Right hindlimb (tissue), 1 donor: Measurements from ENCODE around the gene AFF3.
"Not testable (repeated sequence)": the region's sequence is repeated elsewhere in the genome, so short reads cannot be mapped to it uniquely, and the experiment has no call there.

Source experiments
- DNase-seq: peaks from one replicate; pipeline ENCODE4 v3.0.0-alpha.2; 2018

The AFF3 gene

GRCh38 chr2:99957332-99958133 lies 184.9 kb downstream of the AFF3 start:
- DNase-seq, result no peak

GRCh38 chr2:99956232-99957030 lies 186.0 kb downstream of the AFF3 start:
- DNase-seq, result no peak

GRCh38 chr2:99953750-99954149 lies 188.6 kb downstream of the AFF3 start:
- no peak for DNase-seq

GRCh38 chr2:99949963-99950362 lies 192.4 kb downstream of the AFF3 start:
- no peak for DNase-seq

GRCh38 chr2:99949530-99949929 lies 192.9 kb downstream of the AFF3 start:
- no peak for DNase-seq

- DNase-seq, result no peak
Observed at GRCh38 chr2:99948010-99948409, 194.4 kb downstream of the AFF3 start.

GRCh38 chr2:99947366-99947765 lies 195.0 kb downstream of the AFF3 start:
- not testable (repeated sequence) for DNase-seq

GRCh38 chr2:99944019-99944418 lies 198.4 kb downstream of the AFF3 start:
- DNase-seq, result no peak

GRCh38 chr2:99942561-99943347 lies 199.6 kb downstream of the AFF3 start:
- no peak for DNase-seq

- DNase-seq, result peak; percentile 51
Observed at GRCh38 chr2:99940963-99941362, 201.4 kb downstream of the AFF3 start.

GRCh38 chr2:99939135-99939534 lies 203.3 kb downstream of the AFF3 start:
- no peak for DNase-seq

GRCh38 chr2:99938250-99938649 lies 204.1 kb downstream of the AFF3 start:
- DNase-seq, result no peak

- DNase-seq, result no peak
Observed at GRCh38 chr2:99936065-99936464, 206.3 kb downstream of the AFF3 start.

GRCh38 chr2:99935662-99936061 lies 206.7 kb downstream of the AFF3 start:
- no peak for DNase-seq

GRCh38 chr2:99933894-99934650 lies 208.3 kb downstream of the AFF3 start:
- no peak for DNase-seq

- not testable (repeated sequence) for DNase-seq
Observed at GRCh38 chr2:99933491-99933890, 208.9 kb downstream of the AFF3 start.

- no peak for DNase-seq
Observed at GRCh38 chr2:99928470-99929053, 213.8 kb downstream of the AFF3 start.

GRCh38 chr2:99927690-99928207 lies 214.6 kb downstream of the AFF3 start:
- not testable (repeated sequence) for DNase-seq

- no peak for DNase-seq
Observed at GRCh38 chr2:99926986-99927385, 215.4 kb downstream of the AFF3 start.

- no peak for DNase-seq
Observed at GRCh38 chr2:99925960-99926359, 216.4 kb downstream of the AFF3 start.

- no peak for DNase-seq
Observed at GRCh38 chr2:99922664-99923063, 219.7 kb downstream of the AFF3 start.

GRCh38 chr2:99921903-99922302 lies 220.5 kb downstream of the AFF3 start:
- DNase-seq, result no peak
